ENCODE results near the gene LRRN4. TPM values are rescaled to one million over a fixed set of nuclear protein-coding genes. Genes with fewer than 3 reads are reported as not detected.

The LRRN4 gene
- total RNA-seq, 1 experiment from 2014 or later: 0.72 TPM

- Histone ChIP-seq H3K36me3 (ENCODE audit: low read depth) (peaks cover 16% of the 10 kb centered on the region; the same call in 1 of the 2 replicates), H3K4me2 (no peak overlapping the region), H3K9me3 (ENCODE audit: insufficient read depth, low read depth) (no peaks in the 10 kb centered on the region), H4K20me1 (ENCODE audit: insufficient read depth) (no peaks in the 10 kb centered on the region), H3K9me2 (ENCODE audit: insufficient read depth) (no peaks in the 10 kb centered on the region), H2AFZ (no peak overlapping the region), H3K4me3 (no peak overlapping the region), H3F3A (ENCODE audit: insufficient read depth, low read depth) (0 out of 2 replicates have a peak, but pooled peaks cover 6% of the 10 kb centered on the region), H3K27ac (no peak overlapping the region), H3K4me1 (replicated peaks; ENCODE audit: insufficient read depth) (no peaks in the 10 kb centered on the region), H3K27me3 (ENCODE audit: insufficient read depth, low read depth) (no peaks in the 10 kb centered on the region), H3K79me2 (ENCODE audit: low read depth) (no peaks in the 10 kb centered on the region)
- TF ChIP-seq CTCF (conservative IDR thresholded peaks at IDR 0.05) (no peak), EZH2 (IDR thresholded peaks at IDR 0.05; ENCODE audit: low read depth) (no peak)
- BruUV-seq (replicated peaks): no TSS peak
- ChIA-PET CTCF (no interaction called here), POLR2A (ENCODE audit: unreplicated experiment) (no interaction called here)
- intact Hi-C loops (cut with micrococcal nuclease; ENCODE audit: unreplicated experiment): no loop called here
- DNase-seq: no peak
Measured at GRCh38 chr20:6100246-6100645, 46.4 kb upstream of the LRRN4 start.

- ChIA-PET POLR2A (ENCODE audit: unreplicated experiment) (no interaction called here), CTCF (interaction anchor here (0.6 kb wide), 1 partner anchor 201 kb away, joined by 3 read pairs; no protein-coding TSS in a partner anchor)
- Histone ChIP-seq H3K79me2 (ENCODE audit: low read depth) (no peaks in the 10 kb centered on the region), H3F3A (ENCODE audit: insufficient read depth, low read depth) (0 out of 2 replicates have a peak, but pooled peaks cover 6% of the 10 kb centered on the region), H3K4me1 (replicated peaks; ENCODE audit: insufficient read depth) (no peaks in the 10 kb centered on the region), H2AFZ (no peak overlapping the region), H3K27me3 (ENCODE audit: insufficient read depth, low read depth) (no peaks in the 10 kb centered on the region), H3K36me3 (ENCODE audit: low read depth) (peaks cover 16% of the 10 kb centered on the region), H3K4me2 (no peak overlapping the region), H3K9me2 (ENCODE audit: insufficient read depth) (no peaks in the 10 kb centered on the region), H3K4me3 (no peak overlapping the region), H4K20me1 (ENCODE audit: insufficient read depth) (no peaks in the 10 kb centered on the region), H3K9me3 (ENCODE audit: insufficient read depth, low read depth) (no peaks in the 10 kb centered on the region), H3K27ac (no peak overlapping the region)
- no peak for DNase-seq
- intact Hi-C loops (cut with micrococcal nuclease; ENCODE audit: unreplicated experiment): no loop called here
- BruUV-seq (replicated peaks): no TSS peak
- no peak for TF ChIP-seq EZH2 (IDR thresholded peaks at IDR 0.05; ENCODE audit: low read depth)
- TF ChIP-seq CTCF (conservative IDR thresholded peaks at IDR 0.05): no peak
Measured at GRCh38 chr20:6099819-6100218, 46.0 kb upstream of the LRRN4 start.

- ChIA-PET POLR2A (ENCODE audit: unreplicated experiment) (no interaction called here), CTCF (no interaction called here)
- H3K36me3 ChIP-seq (ENCODE audit: low read depth): peaks cover 13% of the 10 kb centered on the region
Measured at GRCh38 chr20:6095409-6095808, 41.5 kb upstream of the LRRN4 start.

More at GRCh38 chr20:6095409-6095808, 41.5 kb upstream of the LRRN4 start:
- no peaks in the 10 kb centered on the region for H4K20me1 ChIP-seq (ENCODE audit: insufficient read depth)
- no peaks in the 10 kb centered on the region for H3K9me2 ChIP-seq (ENCODE audit: insufficient read depth)
- no peaks in the 10 kb centered on the region for H3K4me1 ChIP-seq (replicated peaks; ENCODE audit: insufficient read depth)
- H3K4me2 ChIP-seq: no peak overlapping the region
- TF ChIP-seq EZH2 (IDR thresholded peaks at IDR 0.05; ENCODE audit: low read depth) (no peak), CTCF (conservative IDR thresholded peaks at IDR 0.05) (no peak)
- intact Hi-C loops (cut with micrococcal nuclease; ENCODE audit: unreplicated experiment): no loop called here
- no peaks in the 10 kb centered on the region for H3F3A ChIP-seq (ENCODE audit: insufficient read depth, low read depth)
- H3K79me2 ChIP-seq (ENCODE audit: low read depth): no peaks in the 10 kb centered on the region
- H3K4me3 ChIP-seq: no peak overlapping the region
- H3K9me3 ChIP-seq (ENCODE audit: insufficient read depth, low read depth): no peaks in the 10 kb centered on the region
- DNase-seq: no peak
- H3K27me3 ChIP-seq (ENCODE audit: insufficient read depth, low read depth): no peaks in the 10 kb centered on the region
- H2AFZ ChIP-seq: no peak overlapping the region
- no peak overlapping the region for H3K27ac ChIP-seq
- no TSS peak for BruUV-seq (replicated peaks)

Measured in PC-9 (cell line).